BE2C (cell line): ENCODE data around the gene MAMDC2.

Source experiments
- DNase-seq: peaks from one replicate; pipeline ENCODE4 v3.0.0-alpha.2; 2020
- H3K27me3 ChIP-seq: fragments of 250-450 bp; sonication (Bioruptor Pico); 2 replicates; pipeline ENCODE4 v1.5.1; 2020; ENCODE audit warnings: mild to moderate bottlenecking
- H3K36me3 ChIP-seq: fragments of 250-450 bp; sonication (Bioruptor Pico); 2 replicates; pipeline ENCODE4 v1.5.1; 2020; ENCODE audit warnings: mild to moderate bottlenecking
- H3K4me1 ChIP-seq: fragments of 250-450 bp; sonication (Bioruptor Pico); 2 replicates; pipeline ENCODE4 v1.5.1; 2020
- H3K4me3 ChIP-seq: 2 replicates; pipeline ENCODE4 v1.5.1; 2011; ENCODE audit warnings: low read depth, low read length
- H3K9me3 ChIP-seq: fragments of 250-450 bp; sonication (Bioruptor Pico); 2 replicates; pipeline ENCODE4 v1.5.1; 2020
- CTCF ChIP-seq: IDR thresholded peaks from 2 replicates; pipeline ENCODE4 v1.5.1; 2012; ENCODE audit warnings: mild to moderate bottlenecking, low read depth, low read length

Gene MAMDC2

GRCh38 chr9:70083429-70083828 lies 39.8 kb downstream of the MAMDC2 start:
- TF ChIP-seq CTCF: no peak
- no peaks in the 10 kb centered on the region for H3K36me3 ChIP-seq
- peaks cover 7% of the 10 kb centered on the region for H3K4me1 ChIP-seq
- DNase-seq: no peak
- H3K27me3 ChIP-seq: no peaks in the 10 kb centered on the region
- H3K9me3 ChIP-seq: no peaks in the 10 kb centered on the region
- no peak overlapping the region for H3K4me3 ChIP-seq

GRCh38 chr9:70085241-70085640 lies 41.6 kb downstream of the MAMDC2 start:
- Histone ChIP-seq H3K9me3 (no peaks in the 10 kb centered on the region), H3K4me1 (peaks cover 7% of the 10 kb centered on the region), H3K4me3 (no peak overlapping the region), H3K27me3 (no peaks in the 10 kb centered on the region), H3K36me3 (no peaks in the 10 kb centered on the region)
- no peak for DNase-seq
- TF ChIP-seq CTCF: no peak

GRCh38 chr9:70091103-70091502 lies 47.5 kb downstream of the MAMDC2 start:
- Histone ChIP-seq H3K9me3 (no peaks in the 10 kb centered on the region), H3K36me3 (no peaks in the 10 kb centered on the region), H3K4me3 (no peak overlapping the region), H3K27me3 (no peaks in the 10 kb centered on the region), H3K4me1 (peaks cover 10% of the 10 kb centered on the region)
- no peak for DNase-seq
- TF ChIP-seq CTCF: no peak

- H3K9me3 ChIP-seq: no peaks in the 10 kb centered on the region
- H3K36me3 ChIP-seq: no peaks in the 10 kb centered on the region
- DNase-seq: no peak
- peaks cover 5% of the 10 kb centered on the region; the same call in 1 of the 2 replicates for H3K4me1 ChIP-seq
- no peak for TF ChIP-seq CTCF
- no peaks in the 10 kb centered on the region for H3K27me3 ChIP-seq
- H3K4me3 ChIP-seq: no peak overlapping the region
These were observed 47.9 kb downstream of the MAMDC2 start for GRCh38 chr9:70091572-70091971.

- DNase-seq: no peak
- no peaks in the 10 kb centered on the region for H3K9me3 ChIP-seq
- TF ChIP-seq CTCF: no peak
These were observed 48.5 kb downstream of the MAMDC2 start for GRCh38 chr9:70092190-70092589.

GRCh38 chr9:70093095-70093494 lies 49.4 kb downstream of the MAMDC2 start:
- no peak for TF ChIP-seq CTCF
- no peaks in the 10 kb centered on the region for H3K27me3 ChIP-seq
- H3K4me1 ChIP-seq: peaks cover 3% of the 10 kb centered on the region; the same call in 1 of the 2 replicates
- no peak for DNase-seq
- no peaks in the 10 kb centered on the region for H3K9me3 ChIP-seq
- H3K4me3 ChIP-seq: no peak overlapping the region
- no peaks in the 10 kb centered on the region for H3K36me3 ChIP-seq

More at GRCh38 chr9:70092190-70092589, 48.5 kb downstream of the MAMDC2 start:
- H3K4me3 ChIP-seq: no peak overlapping the region
- H3K27me3 ChIP-seq: no peaks in the 10 kb centered on the region
- H3K36me3 ChIP-seq: no peaks in the 10 kb centered on the region
- H3K4me1 ChIP-seq: peaks cover 3% of the 10 kb centered on the region; the same call in 1 of the 2 replicates
